Body of pancreas (tissue), 4 donors: Measurements from ENCODE around the gene ADGRG7.

Experiments used
- CTCF ChIP-seq, 7 experiments: fragments of 450-650 bp in 4 of 7; fragments of 200-600 bp in 3 of 7; sonication (generic) in 3 of 7; IDR thresholded peaks; one replicate each; pipeline ENCODE4 v1.5.1; 2016 to 2019; ENCODE audit warnings: antibody characterized with exemption in 7 of 7
- POLR2A ChIP-seq, 3 donors: fragments of 450-650 bp; IDR thresholded peaks; one replicate each; pipeline ENCODE4 v1.6.1; 2016; ENCODE audit warnings: antibody characterized with exemption in 3 of 3, mild to moderate bottlenecking in 2 of 3

GRCh38 chr3:100630664-100631063, 21.3 kb downstream of the ADGRG7 start:
- TF ChIP-seq POLR2A (IDR thresholded peaks at IDR 0.05): no peak
- TF ChIP-seq CTCF (IDR thresholded peaks at IDR 0.05): no peak
